HS-5 (cell line): Measurements from ENCODE around the gene DNAH2.
A peak's percentile ranks its signal among the peaks of the same experiment; 100 is the strongest.
"Not testable (repeated sequence)": the region's sequence is repeated elsewhere in the genome, so short reads cannot be mapped to it uniquely, and the experiment has no call there.

Experiments used
- DNase-seq: peaks from one replicate; pipeline ENCODE4 v3.0.0-alpha.2; 2012; ENCODE audit warnings: low read depth

DNAH2 gene

DNA sequence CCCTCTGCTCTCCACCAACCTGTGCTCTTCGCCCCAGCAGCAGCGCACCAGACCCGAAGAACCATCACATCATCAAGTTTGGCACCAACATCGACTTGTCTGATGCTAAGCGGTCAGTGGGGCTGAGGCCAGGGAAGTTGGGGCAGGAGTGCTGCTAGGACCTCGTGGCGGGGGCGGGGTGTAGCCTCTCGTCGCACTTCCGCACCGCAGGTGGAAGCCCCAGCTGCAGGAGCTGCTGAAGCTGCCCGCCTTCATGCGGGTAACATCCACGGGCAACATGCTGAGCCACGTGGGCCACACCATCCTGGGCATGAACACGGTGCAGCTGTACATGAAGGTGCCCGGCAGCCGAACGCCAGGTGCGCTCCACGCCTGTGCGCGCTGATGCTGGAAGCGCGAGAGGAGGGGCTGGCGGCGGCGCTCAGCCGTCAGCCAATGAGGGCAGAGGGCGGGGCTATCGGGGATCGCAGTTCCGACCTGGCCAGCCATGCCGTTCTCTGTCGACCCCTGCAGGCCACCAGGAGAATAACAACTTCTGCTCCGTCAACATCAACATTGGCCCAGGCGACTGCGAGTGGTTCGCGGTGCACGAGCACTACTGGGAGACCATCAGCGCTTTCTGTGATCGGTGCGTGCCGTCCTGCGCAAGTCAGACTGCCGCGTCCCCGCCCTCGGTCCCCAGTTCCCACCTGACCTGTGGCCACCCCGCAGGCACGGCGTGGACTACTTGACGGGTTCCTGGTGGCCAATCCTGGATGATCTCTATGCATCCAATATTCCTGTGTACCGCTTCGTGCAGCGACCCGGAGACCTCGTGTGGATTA, 134.1 kb downstream of the DNAH2 start:
- DNase-seq, result no peak

GRCh38 chr17:7852262-7852670, 134.7 kb downstream of the DNAH2 start:
- DNase-seq, result no peak

GRCh38 chr17:7852919-7853690, 135.6 kb downstream of the DNAH2 start:
- no peak for DNase-seq

DNA sequence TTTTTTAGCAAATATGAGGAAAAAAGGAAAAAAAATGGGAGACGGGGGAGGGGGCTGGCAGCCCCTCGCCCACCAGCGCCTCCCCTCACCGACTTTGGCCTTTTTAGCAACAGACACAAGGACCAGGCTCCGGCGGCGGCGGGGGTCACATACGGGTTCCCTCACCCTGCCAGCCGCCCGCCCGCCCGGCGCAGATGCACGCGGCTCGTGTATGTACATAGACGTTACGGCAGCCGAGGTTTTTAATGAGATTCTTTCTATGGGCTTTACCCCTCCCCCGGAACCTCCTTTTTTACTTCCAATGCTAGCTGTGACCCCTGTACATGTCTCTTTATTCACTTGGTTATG, 136.1 kb downstream of the DNAH2 start:
- no peak for DNase-seq

DNA sequence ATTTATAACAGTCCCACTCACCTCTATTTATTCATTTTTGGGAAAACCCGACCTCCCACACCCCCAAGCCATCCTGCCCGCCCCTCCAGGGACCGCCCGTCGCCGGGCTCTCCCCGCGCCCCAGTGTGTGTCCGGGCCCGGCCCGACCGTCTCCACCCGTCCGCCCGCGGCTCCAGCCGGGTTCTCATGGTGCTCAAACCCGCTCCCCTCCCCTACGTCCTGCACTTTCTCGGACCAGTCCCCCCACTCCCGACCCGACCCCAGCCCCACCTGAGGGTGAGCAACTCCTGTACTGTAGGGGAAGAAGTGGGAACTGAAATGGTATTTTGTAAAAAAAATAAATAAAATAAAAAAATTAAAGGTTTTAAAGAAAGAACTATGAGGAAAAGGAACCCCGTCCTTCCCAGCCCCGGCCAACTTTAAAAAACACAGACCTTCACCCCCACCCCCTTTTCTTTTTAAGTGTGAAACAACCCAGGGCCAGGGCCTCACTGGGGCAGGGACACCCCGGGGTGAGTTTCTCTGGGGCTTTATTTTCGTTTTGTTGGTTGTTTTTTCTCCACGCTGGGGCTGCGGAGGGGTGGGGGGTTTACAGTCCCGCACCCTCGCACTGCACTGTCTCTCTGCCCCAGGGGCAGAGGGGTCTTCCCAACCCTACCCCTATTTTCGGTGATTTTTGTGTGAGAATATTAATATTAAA, 136.7 kb downstream of the DNAH2 start:
- no peak for DNase-seq

GRCh38 chr17:7854851-7855659, 137.5 kb downstream of the DNAH2 start, which contains the start of gene TMEM88:
Gene TMEM88, plus strand, starts transcription at chr17:7855066. Its CDS starts 9 bp downstream, at chr17:7855075.
- no peak for DNase-seq

GRCh38 chr17:7855660-7856010, 138.1 kb downstream of the DNAH2 start:
- no peak for DNase-seq

DNA sequence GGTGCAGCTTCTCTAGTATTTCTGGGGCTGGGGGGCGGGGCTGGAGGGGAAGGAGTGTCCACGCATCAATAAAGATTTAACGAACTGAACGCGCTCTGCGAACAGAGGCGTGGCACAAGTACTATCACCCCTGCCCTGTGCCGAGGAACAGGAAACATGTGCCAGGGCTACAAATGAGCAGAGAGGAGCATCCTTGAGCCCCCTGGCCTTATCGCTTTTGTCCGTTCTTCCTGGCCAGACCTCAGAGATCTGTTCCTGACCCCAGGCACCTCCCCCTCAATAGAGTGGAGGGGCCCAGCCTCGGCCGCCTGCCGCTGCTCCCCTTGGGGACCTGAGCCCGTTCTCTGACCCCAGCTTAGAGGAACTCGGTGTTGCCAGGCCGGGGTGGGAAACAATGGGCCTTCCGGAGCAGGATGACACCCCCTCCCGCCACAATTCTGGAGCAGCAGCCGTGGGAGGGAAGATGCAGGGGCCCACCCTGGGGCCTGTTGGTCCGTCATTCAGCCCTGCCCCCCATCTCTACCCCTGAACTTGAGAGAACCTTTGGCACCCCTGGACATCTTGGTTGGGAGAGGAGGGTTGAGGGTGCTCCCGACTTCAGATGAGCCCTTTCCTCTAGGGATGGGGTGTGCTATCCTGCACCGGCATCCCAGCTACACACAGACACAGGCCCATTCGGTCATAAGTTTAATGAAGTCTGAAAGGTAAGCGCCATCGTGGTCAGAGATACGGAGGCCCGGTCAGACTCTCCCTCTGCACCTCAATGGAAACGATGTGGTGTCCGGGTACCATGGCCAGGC, 138.7 kb downstream of the DNAH2 start:
- no peak for DNase-seq

- DNase-seq, result peak; percentile 98
Observed at GRCh38 chr17:7856811-7857712, 139.5 kb downstream of the DNAH2 start, which contains the start of gene NAA38. Gene NAA38, minus strand, starts transcription at chr17:7857559. Its CDS starts 96 bp downstream, at chr17:7857463.

GRCh38 chr17:7857713-7858521, 140.4 kb downstream of the DNAH2 start, which contains the start of gene CYB5D1:
Gene CYB5D1, plus strand, starts transcription at chr17:7858003. Its CDS starts 132 bp downstream, at chr17:7858135.
- no peak for DNase-seq

GRCh38 chr17:7858522-7858810, 140.9 kb downstream of the DNAH2 start:
- no peak for DNase-seq

DNA sequence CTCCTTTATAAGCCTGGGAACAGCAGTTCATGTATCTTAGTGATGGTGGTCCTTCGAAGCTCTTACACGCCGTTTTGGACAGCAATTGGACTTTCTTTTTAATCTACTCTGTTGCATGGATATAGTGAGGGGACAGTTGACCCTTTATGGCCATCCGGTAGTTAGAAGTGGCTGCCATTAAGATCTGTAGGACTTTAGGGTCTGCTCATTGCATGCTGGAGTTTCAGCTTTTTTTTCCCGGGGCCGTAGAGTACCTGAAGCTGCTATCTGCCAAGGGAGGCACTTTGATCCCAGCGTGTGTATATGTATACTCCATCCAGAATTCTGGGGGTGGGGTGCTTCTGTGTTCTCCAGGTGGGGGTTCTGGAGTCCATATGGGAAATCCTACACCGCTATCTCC, 141.5 kb downstream of the DNAH2 start:
- no peak for DNase-seq

DNA sequence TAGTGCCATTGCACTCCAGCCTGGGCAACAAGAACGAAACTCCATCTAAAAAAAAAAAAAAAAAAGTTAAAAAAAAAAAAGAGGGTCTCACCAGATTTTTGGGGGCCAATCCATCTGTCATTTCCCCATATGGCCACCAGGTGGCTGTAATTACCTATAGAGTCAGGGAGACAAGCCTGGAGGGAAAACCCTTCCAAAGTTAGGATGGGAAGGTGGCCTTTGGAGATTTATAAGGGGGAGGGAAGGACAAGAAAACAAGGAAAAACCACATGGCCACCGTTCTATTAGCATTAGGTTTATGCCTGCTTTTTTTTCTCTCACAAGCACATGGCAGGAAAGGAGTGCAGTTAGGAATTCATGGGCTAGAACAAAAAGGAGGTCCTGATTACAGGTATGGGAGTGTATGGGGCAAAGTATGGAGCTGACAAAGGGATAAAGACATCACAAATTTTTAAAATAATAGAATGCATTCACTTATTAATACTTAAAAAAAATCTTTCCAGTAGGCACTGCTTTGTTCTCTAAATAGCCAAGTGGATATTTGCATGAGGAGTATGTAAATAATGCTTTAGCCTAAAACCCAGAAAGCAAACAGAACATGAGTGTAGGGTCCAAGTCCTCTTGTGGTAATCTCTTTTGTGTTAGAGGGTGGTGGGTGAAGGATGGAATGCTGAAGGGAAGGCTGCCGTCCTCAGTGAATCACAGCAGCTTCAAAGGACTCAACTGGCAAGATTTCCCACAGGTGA, 145.3 kb downstream of the DNAH2 start:
- no peak for DNase-seq

DNA sequence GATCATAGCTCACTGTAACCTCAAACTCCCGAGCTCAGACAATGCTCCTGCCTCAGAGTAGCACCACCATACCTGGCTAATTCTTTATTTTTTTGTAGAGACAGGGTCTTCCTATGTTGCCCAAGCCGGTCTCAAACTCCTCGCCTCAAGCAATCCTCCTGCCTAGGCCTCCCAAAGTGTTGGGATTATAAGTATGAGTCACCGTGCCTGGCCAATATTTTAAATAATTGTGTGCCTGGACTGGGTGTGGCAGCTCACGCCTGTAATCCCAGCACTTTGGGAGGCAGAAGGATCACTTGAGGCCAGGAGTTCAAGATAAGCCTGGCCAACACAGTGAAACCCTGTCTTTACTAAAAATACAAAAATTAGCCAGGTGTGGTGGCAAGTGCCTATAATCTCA, 146.8 kb downstream of the DNAH2 start:
- not testable (repeated sequence) for DNase-seq

- no peak for DNase-seq
Observed at GRCh38 chr17:7864995-7865650, 147.6 kb downstream of the DNAH2 start.

DNA sequence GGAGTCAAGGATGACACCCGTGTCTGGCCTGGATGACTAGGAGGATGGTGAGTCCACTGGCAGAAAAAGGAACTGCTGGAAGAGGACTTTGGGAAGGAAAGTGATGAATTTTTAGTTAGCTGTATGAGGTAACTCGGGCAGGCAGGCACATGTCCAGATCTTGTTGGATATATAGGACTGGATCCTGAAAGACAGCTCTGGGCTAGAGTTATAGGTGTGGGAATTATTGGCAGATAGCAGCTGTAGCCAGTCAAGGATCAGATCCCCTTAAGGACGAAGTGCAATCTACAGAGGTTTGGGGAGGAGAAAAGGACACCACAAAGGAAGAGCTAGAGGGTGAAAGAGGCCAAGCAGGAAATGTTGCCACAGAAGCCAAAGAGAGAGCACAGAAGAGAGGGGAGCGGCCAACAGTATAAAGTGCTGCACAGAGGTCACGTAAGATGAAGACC, 150.4 kb downstream of the DNAH2 start:
- no peak for DNase-seq

- no peak for DNase-seq
Observed at GRCh38 chr17:7873051-7873450, 155.5 kb downstream of the DNAH2 start.
